ENCODE data around the gene POLR1E.
"Not testable (repeated sequence)": the region's sequence is repeated elsewhere in the genome, so short reads cannot be mapped to it uniquely, and the experiment has no call there.

Gene POLR1E

DNA sequence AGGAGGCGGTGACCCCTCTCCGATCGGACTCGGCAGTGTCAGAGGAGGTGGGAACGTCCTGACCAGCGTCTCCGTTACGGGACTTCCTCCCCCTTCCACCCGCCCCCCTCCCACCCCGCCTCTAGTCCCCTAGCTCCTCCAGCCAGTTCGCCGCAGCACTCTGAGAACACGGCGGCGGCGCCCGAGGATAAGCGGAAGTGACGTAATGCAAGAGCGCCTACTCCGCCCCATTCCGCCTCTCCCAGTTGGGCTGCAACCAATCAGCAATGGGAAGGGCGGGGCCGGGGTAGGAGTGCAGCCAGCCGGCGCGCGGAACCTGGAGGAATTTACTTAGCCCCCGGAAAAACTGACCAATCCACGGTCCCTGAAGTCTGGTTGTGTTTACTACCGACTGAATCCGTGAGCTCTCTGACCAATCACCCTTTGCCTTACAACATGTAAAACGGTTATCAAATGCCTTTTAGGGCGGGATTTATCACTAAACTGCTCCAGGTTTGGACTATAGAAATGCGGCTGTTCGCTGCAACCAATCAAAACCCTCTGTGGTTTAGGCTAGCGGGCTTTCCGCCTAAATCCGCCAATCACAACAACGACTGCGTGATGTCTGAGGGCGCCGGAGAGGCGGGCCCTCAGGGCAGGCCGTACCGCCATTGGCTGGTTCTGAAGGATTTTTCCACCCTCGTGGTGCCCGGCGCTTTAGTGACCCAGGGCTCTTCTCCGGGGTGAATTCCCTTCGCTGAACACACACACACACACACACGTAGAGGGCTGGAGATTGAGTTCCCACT, 20.3 kb upstream of the POLR1E start, which contains the start of gene ZBTB5:
Gene ZBTB5, minus strand, starts transcription at position 202 of the 788 bp plus-strand sequence. CDS start 22,899 bp downstream, outside the sequence.
- DNase-seq = peak; percentile 99

DNA sequence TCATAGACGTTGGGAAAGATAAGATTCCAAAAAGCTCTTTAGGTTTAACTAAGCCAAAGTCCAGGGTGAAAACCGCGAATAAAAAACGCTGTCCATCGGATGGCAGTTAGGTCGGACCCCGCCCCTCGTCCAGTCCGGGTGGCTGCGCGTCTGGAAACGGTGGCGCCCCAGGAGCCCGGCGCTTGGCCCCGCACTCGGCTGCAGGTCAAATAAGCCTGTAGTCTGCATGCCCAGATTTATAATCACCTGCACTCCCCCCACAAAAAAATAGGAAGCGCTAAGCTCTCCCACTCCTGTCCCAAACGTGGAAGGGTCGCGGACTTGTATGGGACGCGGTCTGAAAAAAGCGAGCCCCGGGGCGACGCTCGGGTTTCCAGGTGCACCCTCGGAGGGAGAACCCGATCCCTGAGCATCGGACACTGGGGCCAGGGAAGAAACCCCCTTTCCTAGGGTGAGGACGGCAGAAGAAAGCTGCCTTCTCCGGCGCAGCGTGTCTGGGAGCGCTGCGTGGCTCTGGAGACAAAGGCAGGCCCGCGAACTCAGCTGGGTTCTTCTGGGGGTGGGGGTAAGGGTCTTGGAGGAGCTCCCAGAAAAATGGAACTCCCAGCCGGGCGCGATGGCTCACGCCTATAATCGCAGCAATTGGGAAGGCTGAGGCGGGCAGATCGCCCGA, 19.6 kb upstream of the POLR1E start:
- DNase-seq = no peak

DNA sequence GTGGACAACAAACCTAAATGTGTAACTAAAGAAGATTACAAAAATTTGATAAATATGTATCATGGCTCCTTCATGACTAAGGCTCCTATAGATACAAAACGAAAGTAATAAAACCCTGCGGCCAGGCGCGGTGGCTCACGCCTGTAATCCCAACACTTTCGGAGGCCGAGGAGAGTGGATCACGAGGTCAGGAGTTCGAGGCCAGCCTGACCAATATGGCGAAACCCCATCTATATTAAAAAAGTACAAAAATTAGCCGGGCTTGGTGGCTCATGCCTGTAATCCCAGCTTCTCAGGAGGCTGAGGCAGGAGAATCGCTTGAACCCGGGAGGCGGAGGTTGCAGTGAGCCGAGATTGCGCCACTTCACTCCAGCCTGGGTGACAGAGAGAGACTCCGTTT, 18.2 kb upstream of the POLR1E start:
- not testable (repeated sequence) for DNase-seq

DNA sequence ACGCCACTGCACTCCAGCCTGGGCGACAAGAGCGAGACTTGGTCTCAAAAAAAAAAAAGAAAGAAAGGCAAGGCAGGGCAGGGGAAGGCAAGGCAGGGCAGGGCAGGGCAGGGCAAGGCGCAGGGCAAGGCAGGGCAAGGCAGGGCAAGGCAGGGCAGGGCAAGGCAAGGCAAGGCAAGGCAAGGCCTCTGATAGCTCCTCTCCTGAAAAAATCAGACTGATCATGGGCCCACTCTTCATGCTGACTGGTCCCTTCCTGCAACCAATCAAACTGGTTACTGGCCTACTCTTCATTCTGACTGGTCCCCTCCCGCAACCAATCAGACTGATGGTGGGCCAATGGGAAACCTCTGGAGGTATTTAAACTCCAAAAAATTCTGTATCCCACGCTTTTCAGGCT, 17.1 kb upstream of the POLR1E start:
- no peak for DNase-seq

DNA sequence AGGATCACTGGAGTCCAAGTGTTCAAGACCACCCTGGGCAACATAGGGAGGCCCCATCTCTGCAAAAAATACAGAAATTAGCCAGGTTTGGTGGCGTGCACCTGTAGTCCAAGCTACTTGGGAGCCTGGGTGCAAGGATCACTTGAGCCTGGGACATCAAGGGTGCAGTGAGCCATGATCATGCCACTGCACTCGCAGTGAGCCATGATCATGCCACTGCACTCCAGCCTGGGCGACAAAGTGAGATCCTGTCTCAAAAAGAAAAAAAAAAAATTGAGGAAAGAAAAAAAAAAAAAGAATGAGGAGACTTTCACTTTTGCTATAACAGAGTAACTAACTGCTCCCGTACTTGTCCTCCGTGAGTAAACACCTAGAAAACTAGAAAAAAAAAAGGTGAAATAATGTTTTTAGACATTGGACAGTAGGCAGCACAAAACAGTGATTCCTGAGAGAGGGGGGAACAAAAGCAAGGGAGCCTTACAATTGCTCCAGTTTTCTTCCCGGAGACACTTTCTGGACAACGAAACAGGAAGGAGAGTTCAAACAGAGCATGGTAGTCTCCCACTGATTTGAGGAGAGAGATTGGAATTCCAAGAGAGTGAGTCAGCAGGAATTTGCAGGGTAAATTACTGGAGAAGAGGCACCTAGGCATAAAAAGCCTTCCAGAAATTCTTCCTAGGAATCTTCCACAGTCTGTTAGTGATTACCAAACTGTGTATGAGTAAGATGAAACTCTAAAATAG, 13.6 kb upstream of the POLR1E start:
- DNase-seq = no peak

DNA sequence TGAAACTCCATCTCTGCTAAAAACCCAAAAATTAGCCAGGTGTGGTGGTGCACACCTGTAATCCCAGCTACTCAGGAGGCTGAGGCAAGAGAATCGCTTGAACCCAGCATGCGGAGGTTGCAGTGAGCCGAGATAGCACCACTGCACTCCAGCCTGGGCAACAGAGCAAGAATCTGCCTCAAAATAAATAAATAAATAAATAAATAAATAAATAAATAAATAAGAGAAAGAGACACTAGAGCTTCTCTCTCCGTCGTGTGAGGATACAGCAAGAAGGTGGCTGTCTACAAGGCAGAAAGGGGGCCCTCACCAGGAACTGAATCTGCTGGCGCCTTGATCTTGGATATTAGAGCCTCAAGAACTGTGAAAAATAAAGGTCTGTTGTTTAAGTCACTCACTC, 11.8 kb upstream of the POLR1E start:
- not testable (repeated sequence) for DNase-seq

DNA sequence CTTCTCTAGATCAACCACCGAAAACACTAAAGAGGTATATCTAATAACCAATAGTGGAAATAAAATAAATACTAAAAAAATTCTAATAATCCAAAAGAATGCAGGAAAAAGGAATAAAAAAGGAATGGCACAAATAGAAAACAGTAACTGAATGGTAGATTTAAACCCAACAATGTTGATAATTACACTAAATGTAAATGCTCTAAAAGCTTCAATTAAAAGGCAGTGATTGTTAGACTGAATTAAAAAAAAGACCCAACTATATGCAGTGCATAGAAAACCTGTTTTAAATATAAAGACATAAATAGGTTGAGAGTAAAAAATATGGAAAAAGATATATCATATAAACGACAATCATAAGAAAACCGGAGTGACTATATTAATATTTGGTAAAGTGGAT, 11.3 kb upstream of the POLR1E start:
- DNase-seq = no peak

DNA sequence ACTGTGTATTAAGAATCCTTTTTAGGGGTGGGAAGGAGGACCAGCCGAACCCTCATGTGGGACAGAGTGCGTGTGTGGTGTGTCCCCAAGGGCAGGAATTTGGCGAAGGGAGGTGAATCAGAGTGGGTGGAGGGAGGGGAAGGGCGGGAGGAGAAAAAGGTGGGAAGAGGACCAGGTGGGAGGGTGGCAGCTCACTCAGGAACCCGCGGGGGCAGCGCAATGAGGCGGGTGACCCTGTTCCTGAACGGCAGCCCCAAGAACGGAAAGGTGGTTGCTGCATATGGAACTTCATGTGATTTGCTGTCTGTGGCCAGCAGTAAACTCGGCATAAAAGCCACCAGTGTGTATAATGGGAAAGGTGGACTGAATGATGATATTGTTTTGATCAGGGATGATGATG, 8.8 kb upstream of the POLR1E start:
- DNase-seq = no peak

DNA sequence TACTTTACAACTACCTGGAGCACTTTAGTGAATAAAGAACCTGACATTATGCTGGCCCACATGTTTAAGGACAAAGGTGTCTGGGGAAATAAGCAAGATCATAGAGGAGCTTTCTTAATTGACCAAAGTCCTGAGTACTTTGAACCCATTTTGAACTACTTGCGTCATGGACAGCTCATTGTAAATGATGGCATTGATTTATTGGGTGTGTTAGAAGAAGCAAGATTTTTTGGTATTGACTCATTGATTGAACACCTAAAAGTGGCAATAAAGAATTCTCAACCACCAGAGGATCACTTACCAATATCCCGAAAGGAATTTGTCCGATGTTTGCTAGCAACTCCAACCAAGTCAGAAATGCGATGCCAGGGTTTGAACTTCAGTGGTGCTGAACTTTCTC, 8.3 kb upstream of the POLR1E start:
- not testable (repeated sequence) for DNase-seq

DNA sequence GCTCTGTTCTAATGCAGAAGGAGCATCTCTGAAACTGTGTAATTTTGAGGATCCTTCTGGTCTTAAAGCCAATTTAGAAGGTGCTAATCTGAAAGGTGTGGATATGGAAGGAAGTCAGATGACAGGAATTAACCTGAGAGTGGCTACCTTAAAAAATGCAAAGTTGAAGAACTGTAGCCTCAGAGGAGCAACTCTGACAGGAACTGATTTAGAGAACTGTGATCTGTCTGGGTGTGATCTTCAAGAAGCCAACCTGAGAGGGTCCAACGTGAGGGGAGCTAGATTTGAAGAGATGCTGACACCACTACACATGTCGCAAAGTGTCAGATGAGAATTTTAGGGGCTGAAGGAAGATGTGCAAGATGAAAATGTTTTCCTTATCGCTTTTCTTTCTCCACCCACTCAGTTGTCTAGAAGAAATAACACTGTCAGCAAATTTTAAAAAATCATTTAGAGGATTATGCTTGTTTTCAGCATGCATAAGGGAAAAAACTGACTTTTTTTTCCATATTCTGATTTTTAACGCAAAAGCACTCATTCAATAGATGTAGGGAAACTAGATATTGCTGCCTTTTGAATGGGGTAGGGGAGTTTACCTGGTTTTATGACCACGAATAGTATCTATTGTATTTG, 7.6 kb upstream of the POLR1E start:
- not testable (repeated sequence) for DNase-seq

DNA sequence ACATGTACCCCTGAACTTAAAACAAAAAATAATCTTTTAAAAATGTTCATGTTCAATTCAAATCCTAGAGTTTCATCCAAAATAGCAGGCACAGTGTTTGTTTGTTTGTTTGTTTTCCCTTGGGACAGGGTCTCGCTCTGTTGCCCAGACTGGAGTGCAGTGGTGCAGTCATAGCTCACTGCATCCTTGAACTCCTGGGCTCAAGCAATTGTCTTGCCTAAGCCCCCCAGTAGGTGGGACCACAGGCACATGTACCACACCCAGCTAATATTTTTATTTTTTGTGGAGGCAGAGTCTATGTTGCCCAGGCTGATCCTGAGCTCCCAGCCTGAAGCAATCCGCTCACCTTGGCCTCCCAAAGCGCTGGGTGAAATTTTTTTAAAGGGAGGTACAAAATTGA, 5.0 kb upstream of the POLR1E start:
- no peak for DNase-seq

DNA sequence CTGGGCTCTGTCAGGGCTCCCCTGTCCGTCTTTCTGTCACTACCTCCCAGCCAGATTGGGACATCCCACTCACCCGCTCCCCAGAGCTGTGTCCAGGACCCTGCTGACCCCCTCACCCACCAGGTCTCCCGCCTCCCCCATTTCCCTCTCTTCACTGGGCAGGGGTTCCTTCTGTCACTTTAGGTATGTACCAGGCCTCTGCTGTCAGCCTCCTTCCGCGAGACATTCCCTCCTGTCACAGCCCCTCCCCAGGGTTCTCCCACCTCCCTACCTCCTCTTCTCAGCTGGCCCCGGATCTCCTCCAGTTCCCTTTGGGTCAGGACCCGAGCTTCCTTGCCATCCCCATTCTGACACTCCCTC, 488 bp downstream of the POLR1E start:
- DNase-seq = no peak

DNA sequence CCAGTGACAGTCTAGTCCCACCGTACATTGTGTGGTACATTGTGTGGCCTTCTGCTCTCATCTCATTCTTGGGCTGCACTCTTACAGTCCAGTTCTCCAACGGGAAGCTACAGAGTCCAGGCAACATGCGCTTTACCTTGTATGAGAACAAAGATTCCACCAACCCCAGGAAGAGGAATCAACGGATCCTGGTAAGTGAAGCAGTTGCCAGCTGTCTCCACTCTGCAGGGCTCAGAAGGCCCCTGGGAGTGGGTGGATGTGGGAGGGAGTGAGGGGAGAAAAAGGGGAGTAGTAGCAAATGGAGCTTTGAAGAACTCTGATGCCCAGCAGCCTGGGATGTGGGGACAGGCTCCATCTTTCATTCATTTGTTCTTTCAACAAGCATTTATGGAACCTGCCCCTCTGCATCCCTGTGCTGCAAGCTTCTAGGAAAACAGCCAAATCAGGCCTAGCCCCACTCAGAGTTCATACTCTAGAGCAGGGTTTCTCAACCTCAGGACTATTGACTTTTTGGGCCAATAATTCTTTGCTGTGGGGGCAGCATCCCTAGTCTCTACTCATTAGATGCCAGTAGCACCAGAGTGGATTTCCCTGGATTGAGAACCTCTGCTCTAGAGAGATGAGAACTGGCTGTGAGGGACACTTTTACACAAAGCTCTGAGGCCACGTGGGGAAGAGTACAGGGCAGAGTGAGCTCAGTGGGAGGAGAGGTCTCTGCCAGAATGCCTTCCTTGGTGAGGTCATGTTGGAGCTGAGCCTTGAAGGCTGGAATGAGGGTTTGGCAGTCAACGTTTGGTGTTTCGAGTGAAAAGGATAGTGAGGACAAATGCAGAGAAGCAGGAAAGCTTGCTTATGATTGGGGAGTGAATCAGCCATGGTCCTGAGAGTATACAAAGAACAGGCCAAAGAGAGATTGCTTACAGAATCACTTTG, 1.1 kb downstream of the POLR1E start:
- no peak for DNase-seq

DNA sequence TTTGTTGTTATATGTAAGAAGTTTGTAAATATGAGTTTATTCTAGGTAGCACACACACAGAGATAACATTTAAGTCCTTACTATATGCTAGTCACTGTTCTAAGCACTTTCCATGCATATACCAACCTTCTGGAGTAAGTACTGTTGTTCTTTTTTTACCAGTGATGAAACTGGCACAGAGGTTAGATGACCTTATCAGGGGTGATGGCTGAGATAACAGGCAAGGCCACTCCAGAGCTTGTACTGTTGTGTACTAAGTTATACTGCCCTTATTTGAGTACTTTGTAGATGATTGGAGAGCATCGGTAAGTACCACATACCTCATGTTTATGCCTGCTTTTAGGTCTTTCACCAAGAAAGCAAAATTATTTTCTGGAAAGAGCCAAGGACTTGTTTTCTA, 6.2 kb downstream of the POLR1E start:
- no peak for DNase-seq

DNA sequence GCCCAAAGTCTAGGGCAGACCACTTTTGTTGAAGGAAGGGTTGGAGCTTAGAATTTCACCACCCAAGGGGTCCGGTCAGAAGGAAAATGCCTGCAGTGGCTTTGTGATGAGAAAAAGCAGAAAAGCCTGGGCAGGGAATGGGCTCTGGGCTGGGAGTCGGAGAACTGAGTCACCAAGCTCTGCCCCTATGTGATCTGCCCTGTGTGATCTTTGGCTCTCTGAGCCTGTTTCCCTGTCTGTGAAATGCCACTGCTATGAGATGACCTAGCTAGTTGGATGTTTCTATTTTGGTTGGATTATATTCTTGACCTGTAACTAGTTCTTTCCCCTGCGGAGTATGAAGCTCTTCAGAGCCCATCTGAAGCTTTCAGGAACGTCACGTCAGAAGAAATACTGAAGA, 9.8 kb downstream of the POLR1E start:
- DNase-seq = no peak

DNA sequence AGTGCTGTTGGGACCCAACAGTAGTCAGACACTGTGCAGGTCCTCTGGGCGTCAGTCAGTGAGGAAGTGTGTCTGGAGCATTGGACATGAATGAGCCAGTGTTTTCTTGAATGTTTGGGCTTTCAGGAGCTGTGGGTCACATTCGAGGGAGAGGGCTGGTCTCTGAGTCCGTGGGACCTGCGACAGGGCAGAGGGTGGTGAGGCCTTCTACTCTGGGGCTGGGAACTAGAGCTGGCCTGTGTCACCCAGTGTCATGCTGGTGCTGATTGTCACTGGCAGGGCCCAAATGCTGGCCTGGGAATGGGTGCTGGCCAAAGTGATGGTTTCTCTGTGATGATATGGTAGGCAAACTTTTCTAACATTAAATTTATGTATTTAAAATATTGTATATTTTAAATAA, 10.3 kb downstream of the POLR1E start:
- DNase-seq = no peak

DNA sequence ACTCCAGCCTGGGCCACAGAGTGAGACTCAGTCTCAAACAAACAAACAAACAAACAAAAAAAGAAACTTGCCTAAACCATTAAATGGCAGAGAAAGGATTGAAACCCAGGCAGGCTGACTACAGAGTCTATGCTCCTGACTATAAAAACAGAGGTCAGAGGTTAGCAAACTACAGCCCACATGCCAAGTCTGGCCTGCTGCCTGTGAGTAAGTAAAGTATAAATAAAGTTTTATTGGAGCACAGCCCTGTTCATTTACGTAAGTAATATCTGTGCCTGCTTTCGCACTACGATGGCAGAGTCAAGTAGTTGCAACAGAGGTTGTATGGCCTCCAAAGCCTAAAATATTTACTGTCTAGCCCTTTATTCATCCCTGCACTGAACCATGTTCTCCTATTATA, 11.6 kb downstream of the POLR1E start:
- no peak for DNase-seq

DNA sequence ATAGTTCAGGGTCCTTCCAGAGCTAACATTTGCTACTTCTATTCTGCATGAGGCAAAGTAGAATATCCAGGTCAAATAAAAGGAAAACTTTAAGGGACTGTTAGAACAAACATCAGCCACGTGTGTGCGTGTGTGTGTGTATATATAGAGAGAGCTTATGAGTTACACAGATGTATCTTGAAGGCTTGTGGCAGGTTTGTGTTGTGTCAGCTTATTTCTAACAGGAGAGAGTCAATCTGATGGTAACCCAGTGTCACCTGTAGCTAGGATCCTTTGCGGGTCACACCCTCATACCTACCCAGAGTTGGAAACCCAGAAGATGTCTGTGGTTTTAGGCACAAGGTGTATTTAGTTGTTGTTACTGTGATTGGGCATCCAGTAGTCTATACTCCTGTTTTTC, 12.7 kb downstream of the POLR1E start:
- DNase-seq = no peak

DNA sequence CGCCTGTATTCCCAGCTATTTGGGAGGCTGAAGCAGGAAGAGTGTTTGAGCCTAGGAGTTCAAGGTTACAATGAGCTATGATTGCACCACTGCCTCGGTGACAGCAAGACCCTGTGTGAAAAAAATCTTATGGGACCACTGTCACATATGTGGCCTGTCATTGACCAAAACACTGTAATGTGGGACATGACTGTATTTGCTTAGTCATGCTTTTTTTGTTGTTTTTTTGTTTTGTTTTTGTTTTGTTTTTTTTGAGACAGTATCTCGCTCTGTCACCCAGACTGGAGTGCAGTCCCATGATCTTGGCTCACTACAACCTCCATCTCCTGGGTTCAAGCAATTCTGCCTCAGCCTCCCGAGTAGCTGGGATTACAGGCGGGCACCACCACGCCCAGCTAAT, 13.5 kb downstream of the POLR1E start:
- DNase-seq = no peak

DNA sequence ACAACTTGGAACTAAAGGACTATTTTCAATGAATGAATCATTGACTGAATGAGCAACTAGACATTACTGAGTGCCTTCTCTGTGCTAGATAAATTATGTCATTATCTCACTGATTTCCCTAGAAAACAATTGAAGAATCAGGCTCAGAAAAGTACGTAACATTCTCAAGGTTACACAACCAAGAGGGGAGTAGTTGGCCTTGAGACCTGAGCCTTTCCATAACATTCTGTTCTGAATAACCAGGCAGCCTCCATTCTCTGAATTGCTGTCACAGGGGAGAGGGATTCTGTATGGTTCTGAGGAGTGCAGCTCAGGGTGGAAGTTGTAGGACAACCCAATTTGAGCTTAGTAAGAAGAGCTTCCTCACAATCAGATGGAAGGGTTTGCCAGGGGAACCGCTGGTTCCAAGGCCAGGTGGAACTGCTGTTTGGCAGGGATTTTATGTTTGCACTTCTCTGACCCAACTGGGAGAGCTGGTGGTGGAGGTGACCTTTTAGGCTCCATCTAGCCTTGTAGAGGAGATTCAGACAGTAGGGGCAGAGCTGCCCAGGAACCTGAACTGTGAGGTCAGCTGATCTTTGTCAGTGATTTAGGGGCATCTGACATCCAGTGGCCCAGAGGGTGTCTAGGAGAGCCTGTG, 16.3 kb downstream of the POLR1E start:
- DNase-seq = no peak

DNA sequence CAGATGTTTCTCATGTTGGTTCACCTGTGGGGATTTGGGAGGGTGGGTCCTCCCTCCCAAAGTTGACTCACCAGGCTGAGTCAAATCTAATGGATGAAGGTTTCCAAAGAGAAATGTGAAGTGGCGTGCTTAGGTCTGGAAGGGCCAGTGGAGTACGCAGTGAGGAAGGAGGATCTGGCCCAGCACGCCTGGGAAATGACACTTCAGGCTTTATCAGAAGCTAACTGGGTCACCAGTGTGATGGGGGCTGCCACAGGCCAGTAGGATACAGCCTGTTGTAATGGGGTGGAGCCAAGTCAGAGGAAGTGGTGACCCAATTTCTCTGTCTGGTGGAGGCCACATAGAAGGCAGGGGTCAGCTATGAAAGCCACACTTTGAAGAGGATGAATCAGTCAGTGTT, 18.0 kb downstream of the POLR1E start:
- peak; percentile 70 for DNase-seq

DNA sequence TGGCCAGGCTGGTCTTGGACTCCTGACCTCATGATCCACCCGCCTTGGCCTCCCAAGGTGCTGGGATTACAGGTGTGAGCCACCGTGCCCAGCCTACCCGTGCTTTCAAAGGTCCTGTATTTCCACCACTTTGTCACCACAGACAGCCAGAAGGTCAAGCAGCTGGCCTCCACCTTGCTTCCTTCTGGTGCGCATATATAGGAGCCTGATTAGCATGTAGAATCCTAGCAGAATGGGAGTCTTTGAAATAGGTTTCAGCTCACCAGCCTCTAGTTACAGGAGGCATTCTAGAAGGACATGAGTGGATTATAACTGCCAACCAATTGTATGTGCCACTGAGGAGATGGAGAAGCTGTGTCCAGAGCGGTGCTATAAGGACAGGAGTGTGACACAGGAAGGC, 18.9 kb downstream of the POLR1E start:
- DNase-seq = no peak
